GM23338 (cell line): Measurements from ENCODE around the gene SLC2A4RG. TPM values are rescaled to one million over a fixed set of nuclear protein-coding genes. Genes with fewer than 3 reads are reported as not detected.
A peak's percentile ranks its signal among the peaks of the same experiment; 100 is the strongest.

Experiments
- ATAC-seq: fragments of 200-7000 bp; cut with Tn5 transposase; 3 replicates; pipeline ENCODE4 v1.9.1; 2020
- DNase-seq: peaks from one replicate; pipeline ENCODE4 v3.0.0-alpha.2; 2015; ENCODE audit warnings: low spot score
- H2AFZ ChIP-seq: fragments of 200-600 bp; sonication (generic); 2 replicates; pipeline ENCODE4 v1.8.0; 2016; ENCODE audit warnings: antibody characterized with exemption, mild to moderate bottlenecking, moderate library complexity
- H3F3A ChIP-seq: fragments of 200-600 bp; sonication (generic); replicated peaks from 2 replicates; pipeline ENCODE4 v1.8.0; 2017; ENCODE audit warnings: antibody characterized with exemption, mixed run types, low read depth
- H3K27ac ChIP-seq: fragments of 200-600 bp; sonication (generic); 2 replicates; pipeline ENCODE4 v1.6.1; 2016; ENCODE audit warnings: low read depth
- H3K27me3 ChIP-seq: fragments of 200-600 bp; sonication (generic); 2 replicates; pipeline ENCODE4 v1.8.0; 2016; ENCODE audit warnings: mild to moderate bottlenecking, mixed run types, moderate library complexity; ENCODE audit not compliant: insufficient read depth
- H3K36me3 ChIP-seq: fragments of 200-600 bp; sonication (generic); 2 replicates; pipeline ENCODE4 v1.8.0; 2016; ENCODE audit warnings: mild to moderate bottlenecking; ENCODE audit not compliant: insufficient read depth
- H3K4me1 ChIP-seq: fragments of 200-600 bp; sonication (generic); 2 replicates; pipeline ENCODE4 v1.8.0; 2016; ENCODE audit warnings: mild to moderate bottlenecking, moderate library complexity; ENCODE audit not compliant: insufficient read depth
- H3K4me2 ChIP-seq: fragments of 200-600 bp; sonication (generic); 2 replicates; pipeline ENCODE4 v1.7.1; 2017; ENCODE audit warnings: mixed run types
- H3K4me3 ChIP-seq: fragments of 200-600 bp; sonication (generic); 2 replicates; pipeline ENCODE4 v1.6.1; 2016; ENCODE audit warnings: mixed run types
- H3K79me2 ChIP-seq: fragments of 200-600 bp; sonication (generic); replicated peaks from 2 replicates; pipeline ENCODE4 v1.8.0; 2017; ENCODE audit warnings: mild to moderate bottlenecking; ENCODE audit not compliant: insufficient read depth
- H3K9me2 ChIP-seq: fragments of 200-600 bp; sonication (generic); 2 replicates; pipeline ENCODE4 v1.8.0; 2017; ENCODE audit not compliant: insufficient read depth
- H4K20me1 ChIP-seq: fragments of 200-600 bp; sonication (generic); replicated peaks from 2 replicates; pipeline ENCODE4 v1.8.0; 2017; ENCODE audit warnings: mild to moderate bottlenecking; ENCODE audit not compliant: insufficient read depth
- H3K27ac Mint-ChIP-seq: 2 replicates; pipeline ENCODE4 v1.8.0; 2020; ENCODE audit warnings: inconsistent platforms, mild to moderate bottlenecking, moderate library complexity, mixed read lengths
- H3K27me3 Mint-ChIP-seq: 3 replicates; pipeline ENCODE4 v1.8.0; 2022; ENCODE audit warnings: low read depth, mild to moderate bottlenecking, moderate library complexity, mixed read lengths, inconsistent platforms; ENCODE audit not compliant: insufficient read depth, poor library complexity
- H3K36me3 Mint-ChIP-seq: 3 replicates; pipeline ENCODE4 v1.8.0; 2021; ENCODE audit warnings: low read depth, mild to moderate bottlenecking, inconsistent platforms, moderate library complexity, mixed read lengths
- H3K4me1 Mint-ChIP-seq: 3 replicates; pipeline ENCODE4 v1.8.0; 2020; ENCODE audit warnings: mild to moderate bottlenecking, inconsistent platforms, mixed read lengths
- H3K4me3 Mint-ChIP-seq: 3 replicates; pipeline ENCODE4 v1.8.0; 2021; ENCODE audit warnings: moderate library complexity, mild to moderate bottlenecking, inconsistent platforms, mixed read lengths
- H3K9me3 Mint-ChIP-seq: 3 replicates; pipeline ENCODE4 v1.8.0; 2020; ENCODE audit warnings: moderate library complexity, mild to moderate bottlenecking, inconsistent platforms, mixed read lengths
- CREB1 ChIP-seq: fragments of 250-450 bp; sonication (Bioruptor Pico); IDR thresholded peaks from 2 replicates; pipeline ENCODE4 v1.5.0; 2020; ENCODE audit warnings: low read depth, mild to moderate bottlenecking, moderate library complexity
- EZH2 ChIP-seq: fragments of 200-600 bp; sonication (generic); IDR thresholded peaks from one replicate; pipeline ENCODE4 v1.8.0; 2017; ENCODE audit warnings: antibody characterized with exemption, mild to moderate bottlenecking, low read depth; ENCODE audit not compliant: unreplicated experiment
- EZH2phosphoT487 ChIP-seq: fragments of 200-600 bp; sonication (generic); IDR thresholded peaks from one replicate; pipeline ENCODE4 v1.8.1; 2018; ENCODE audit warnings: antibody characterized with exemption; ENCODE audit not compliant: unreplicated experiment
- NANOG ChIP-seq: IDR thresholded peaks from 2 replicates; pipeline ENCODE4 v1.6.1; 2016; ENCODE audit warnings: antibody characterized with exemption, borderline replicate concordance
- POLR2AphosphoS5 ChIP-seq: IDR thresholded peaks from 2 replicates; pipeline ENCODE4 v1.6.1; 2016; ENCODE audit warnings: antibody characterized with exemption, low read depth
- STAT1 ChIP-seq: IDR thresholded peaks from one replicate; pipeline ENCODE4 v1.6.1; 2016; ENCODE audit warnings: antibody characterized with exemption; ENCODE audit not compliant: unreplicated experiment
- ZNF114 ChIP-seq: fragments of 250-450 bp; sonication (Bioruptor Pico); IDR thresholded peaks from 2 replicates; pipeline ENCODE4 v1.5.0; 2020; ENCODE audit warnings: mild to moderate bottlenecking, moderate library complexity
- polyA plus RNA-seq: library from polyadenylated mRNA; unstranded; fragments of >200 nt; fragmentation: Nextera tagmentation; extraction: Ambion mirVana; gene quantifications from 2 replicates; pipeline ENCODE4 v1.2.1, GENCODE V29; 2016
- total RNA-seq: library from RNA; depleted of rRNA; stranded (reverse); fragments of >200 nt; shearing (Covaris generic); gene quantifications from 2 replicates; pipeline ENCODE4 v1.2.3, GENCODE V29; 2014
- TF ChIP-seq, protein P1 (sequence below): IDR thresholded peaks from 2 replicates; pipeline ENCODE4 v1.6.1; 2016; ENCODE audit warnings: antibody characterized with exemption
- TF ChIP-seq, protein P2 (sequence below): IDR thresholded peaks from one replicate; pipeline ENCODE4 v1.6.1; 2018; ENCODE audit warnings: antibody characterized with exemption; ENCODE audit not compliant: unreplicated experiment

The SLC2A4RG gene
- total and polyA plus RNA-seq, 2 experiments from 2014 or later: 22.8 to 42.0 TPM

DNA sequence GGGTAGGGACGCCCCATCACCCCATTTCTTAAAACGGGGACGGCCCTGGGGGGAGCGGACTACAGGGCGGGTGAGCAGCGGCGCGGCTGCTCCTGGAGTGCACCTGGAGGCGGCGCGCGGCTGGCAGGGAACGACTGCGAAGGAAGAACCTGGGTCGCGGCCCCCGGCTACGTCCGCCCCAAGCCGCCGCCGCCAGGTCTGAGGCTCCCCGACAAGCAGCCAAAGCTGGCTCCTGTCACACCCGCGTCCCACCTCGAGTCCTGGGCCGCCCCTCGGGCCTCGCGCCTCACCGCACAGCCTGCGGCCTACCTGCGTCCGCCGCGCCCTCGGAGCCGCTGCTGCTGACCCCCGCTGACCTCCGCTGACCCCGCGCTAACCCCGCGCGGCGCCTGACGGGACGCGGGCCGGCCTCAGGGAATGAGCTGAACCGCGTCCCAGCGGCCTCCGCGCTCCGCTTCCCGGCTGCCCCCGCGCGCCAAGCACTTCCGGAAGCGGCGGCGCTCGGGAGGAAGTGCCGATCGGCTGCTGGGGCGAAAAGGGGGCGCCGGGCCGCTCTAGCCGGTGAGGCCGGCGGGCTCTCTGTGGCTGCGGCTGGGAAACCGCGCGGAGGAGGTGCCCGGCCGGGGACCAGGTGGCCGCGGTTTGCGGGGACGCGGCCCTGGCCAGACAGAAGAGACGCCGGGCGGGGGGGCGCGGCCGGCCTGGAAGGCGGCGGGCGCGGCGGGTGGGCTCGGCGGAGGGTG, 31.8 kb upstream of the SLC2A4RG start, which contains the start of the genes ARFRP1 and ZGPAT:
TSS of gene ARFRP1 (minus strand) at position 419 of the 743 bp plus-strand sequence. CDS start 885 bp downstream, outside the sequence.
TSS of gene ZGPAT (plus strand) at position 482 of the 743 bp plus-strand sequence. CDS start 542 bp downstream, outside the sequence.
- H3K4me1 ChIP-seq: no peaks in the 10 kb centered on the region; the same call in 1 of the 2 replicates
- no peak within 1 kb of the TSS for H3K27ac Mint-ChIP-seq
- DNase-seq (peak; percentile 96), ATAC-seq (peak; percentile 92)
- H3K9me3 Mint-ChIP-seq: no peaks in the 10 kb centered on the region
- peak; percentile 69 for TF ChIP-seq CREB1 (CRISPR knock-in tag)
- no peak for TF ChIP-seq ZNF114
- no peak for TF ChIP-seq EZH2
- TF ChIP-seq, protein P1, sequence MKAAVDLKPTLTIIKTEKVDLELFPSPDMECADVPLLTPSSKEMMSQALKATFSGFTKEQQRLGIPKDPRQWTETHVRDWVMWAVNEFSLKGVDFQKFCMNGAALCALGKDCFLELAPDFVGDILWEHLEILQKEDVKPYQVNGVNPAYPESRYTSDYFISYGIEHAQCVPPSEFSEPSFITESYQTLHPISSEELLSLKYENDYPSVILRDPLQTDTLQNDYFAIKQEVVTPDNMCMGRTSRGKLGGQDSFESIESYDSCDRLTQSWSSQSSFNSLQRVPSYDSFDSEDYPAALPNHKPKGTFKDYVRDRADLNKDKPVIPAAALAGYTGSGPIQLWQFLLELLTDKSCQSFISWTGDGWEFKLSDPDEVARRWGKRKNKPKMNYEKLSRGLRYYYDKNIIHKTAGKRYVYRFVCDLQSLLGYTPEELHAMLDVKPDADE: peak; percentile 93
- peak; percentile 77 for TF ChIP-seq POLR2AphosphoS5
- H3K36me3 ChIP-seq: no peaks in the 10 kb centered on the region; the same call in 1 of the 2 replicates
- H3K4me2 ChIP-seq: peak within 1 kb of the TSS; percentile 93
- no peaks in the 10 kb centered on the region for H3K9me2 ChIP-seq
- H3K4me3 Mint-ChIP-seq: peak within 1 kb of the TSS; percentile 88
- peaks cover 49% of the 10 kb centered on the region for H3K36me3 Mint-ChIP-seq
- H3F3A ChIP-seq: peaks cover 11% of the 10 kb centered on the region; the same call in 1 of the 2 replicates
- peak within 1 kb of the TSS; percentile 85 for H3K4me3 ChIP-seq
- peaks cover 50% of the 10 kb centered on the region for H3K79me2 ChIP-seq
- H2AFZ ChIP-seq: no peak within 1 kb of the TSS
- peaks cover 10% of the 10 kb centered on the region for H3K4me1 Mint-ChIP-seq
- H3K27me3 ChIP-seq: no peaks in the 10 kb centered on the region
- H3K27ac ChIP-seq: no peak within 1 kb of the TSS
- peaks cover 14% of the 10 kb centered on the region for H4K20me1 ChIP-seq
- H3K27me3 Mint-ChIP-seq: peaks cover 12% of the 10 kb centered on the region

DNA sequence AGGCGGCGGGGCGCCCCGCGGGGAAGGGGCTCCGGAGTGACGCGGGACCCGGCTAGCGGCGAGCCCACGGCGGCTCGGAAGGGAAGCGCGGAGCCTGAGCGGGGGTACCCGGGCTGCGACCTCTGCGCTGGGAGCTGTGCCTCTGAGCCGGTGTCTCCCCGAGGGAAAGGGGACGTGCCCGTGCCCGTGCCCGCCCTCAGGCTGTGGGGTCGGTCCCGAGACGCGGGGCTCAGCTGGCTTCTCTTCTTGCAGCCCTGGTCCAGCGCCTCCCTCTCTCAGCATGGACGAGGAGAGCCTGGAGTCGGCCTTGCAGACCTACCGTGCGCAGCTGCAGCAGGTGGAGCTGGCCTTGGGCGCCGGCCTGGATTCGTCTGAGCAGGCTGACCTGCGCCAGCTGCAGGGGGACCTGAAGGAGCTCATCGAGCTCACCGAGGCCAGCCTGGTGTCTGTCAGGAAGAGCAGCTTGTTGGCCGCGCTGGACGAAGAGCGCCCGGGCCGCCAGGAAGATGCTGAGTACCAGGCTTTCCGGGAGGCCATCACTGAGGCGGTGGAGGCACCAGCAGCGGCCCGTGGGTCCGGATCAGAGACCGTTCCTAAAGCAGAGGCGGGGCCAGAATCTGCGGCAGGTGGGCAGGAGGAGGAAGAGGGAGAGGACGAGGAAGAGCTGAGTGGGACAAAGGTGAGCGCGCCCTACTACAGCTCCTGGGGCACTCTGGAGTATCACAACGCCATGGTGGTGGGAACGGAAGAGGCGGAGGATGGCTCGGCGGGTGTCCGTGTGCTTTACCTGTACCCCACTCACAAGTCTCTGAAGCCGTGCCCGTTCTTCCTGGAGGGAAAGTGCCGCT, 31.1 kb upstream of the SLC2A4RG start:
- ATAC-seq (peak; percentile 6), DNase-seq (peak; percentile 52)
- peak overlapping the region; percentile 87 for H3K4me3 Mint-ChIP-seq
- TF ChIP-seq, protein P2, sequence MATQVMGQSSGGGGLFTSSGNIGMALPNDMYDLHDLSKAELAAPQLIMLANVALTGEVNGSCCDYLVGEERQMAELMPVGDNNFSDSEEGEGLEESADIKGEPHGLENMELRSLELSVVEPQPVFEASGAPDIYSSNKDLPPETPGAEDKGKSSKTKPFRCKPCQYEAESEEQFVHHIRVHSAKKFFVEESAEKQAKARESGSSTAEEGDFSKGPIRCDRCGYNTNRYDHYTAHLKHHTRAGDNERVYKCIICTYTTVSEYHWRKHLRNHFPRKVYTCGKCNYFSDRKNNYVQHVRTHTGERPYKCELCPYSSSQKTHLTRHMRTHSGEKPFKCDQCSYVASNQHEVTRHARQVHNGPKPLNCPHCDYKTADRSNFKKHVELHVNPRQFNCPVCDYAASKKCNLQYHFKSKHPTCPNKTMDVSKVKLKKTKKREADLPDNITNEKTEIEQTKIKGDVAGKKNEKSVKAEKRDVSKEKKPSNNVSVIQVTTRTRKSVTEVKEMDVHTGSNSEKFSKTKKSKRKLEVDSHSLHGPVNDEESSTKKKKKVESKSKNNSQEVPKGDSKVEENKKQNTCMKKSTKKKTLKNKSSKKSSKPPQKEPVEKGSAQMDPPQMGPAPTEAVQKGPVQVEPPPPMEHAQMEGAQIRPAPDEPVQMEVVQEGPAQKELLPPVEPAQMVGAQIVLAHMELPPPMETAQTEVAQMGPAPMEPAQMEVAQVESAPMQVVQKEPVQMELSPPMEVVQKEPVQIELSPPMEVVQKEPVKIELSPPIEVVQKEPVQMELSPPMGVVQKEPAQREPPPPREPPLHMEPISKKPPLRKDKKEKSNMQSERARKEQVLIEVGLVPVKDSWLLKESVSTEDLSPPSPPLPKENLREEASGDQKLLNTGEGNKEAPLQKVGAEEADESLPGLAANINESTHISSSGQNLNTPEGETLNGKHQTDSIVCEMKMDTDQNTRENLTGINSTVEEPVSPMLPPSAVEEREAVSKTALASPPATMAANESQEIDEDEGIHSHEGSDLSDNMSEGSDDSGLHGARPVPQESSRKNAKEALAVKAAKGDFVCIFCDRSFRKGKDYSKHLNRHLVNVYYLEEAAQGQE: no peak
- TF ChIP-seq, protein P1: no peak
- no peak for TF ChIP-seq ZNF114
- TF ChIP-seq NANOG: no peak
- TF ChIP-seq EZH2phosphoT487: no peak
- no peak for TF ChIP-seq STAT1
- TF ChIP-seq EZH2: no peak
- Histone ChIP-seq H3K4me1 (no peaks in the 10 kb centered on the region; the same call in 1 of the 2 replicates), H3K27ac (no peak overlapping the region), H3K4me2 (peak overlapping the region; percentile 93), H3K9me2 (no peaks in the 10 kb centered on the region), H3K4me3 (peak overlapping the region; percentile 85), H2AFZ (no peak overlapping the region), H3K36me3 (peaks cover 4% of the 10 kb centered on the region; the same call in 1 of the 2 replicates), H3K79me2 (peaks cover 58% of the 10 kb centered on the region), H4K20me1 (peaks cover 14% of the 10 kb centered on the region), H3F3A (peaks cover 11% of the 10 kb centered on the region; the same call in 1 of the 2 replicates), H3K27me3 (no peaks in the 10 kb centered on the region)
- H3K9me3 Mint-ChIP-seq: no peaks in the 10 kb centered on the region
- H3K27me3 Mint-ChIP-seq: peaks cover 12% of the 10 kb centered on the region
- peaks cover 10% of the 10 kb centered on the region for H3K4me1 Mint-ChIP-seq
- H3K36me3 Mint-ChIP-seq: peaks cover 51% of the 10 kb centered on the region
- H3K27ac Mint-ChIP-seq: no peak overlapping the region
